Keratinocyte (primary cell): ENCODE results near the gene HSBP1L1. TPM values are rescaled to one million over a fixed set of nuclear protein-coding genes. Genes with fewer than 3 reads are reported as not detected.
A peak's percentile ranks its signal among the peaks of the same experiment; 100 is the strongest.

Experiments used
- DNase-seq: peaks from one replicate; pipeline ENCODE4 v3.0.0-alpha.2; 2011; ENCODE audit warnings: low read depth, missing footprints, low spot score
- FAIRE-seq: peaks from 2 replicates; lab custom pipeline; 2011; peaks lifted over from hg19 to GRCh38; lab: Jason Lieb, UNC
- H2AFZ ChIP-seq: 2 replicates; pipeline ENCODE4 v1.6.0; 2012; ENCODE audit warnings: low read length, control low read depth, inconsistent platforms; ENCODE audit not compliant: control insufficient read depth
- H3K27ac ChIP-seq: 2 replicates; pipeline ENCODE4 v1.5.1; 2011; ENCODE audit warnings: low read length; ENCODE audit not compliant: control insufficient read depth, insufficient read depth
- H3K27me3 ChIP-seq: 3 replicates; pipeline ENCODE4 v1.6.0; 2011; ENCODE audit warnings: low read length; ENCODE audit not compliant: control insufficient read depth, insufficient read depth; ENCODE audit errors: extremely low read depth
- H3K36me3 ChIP-seq, 2 experiments: 2 replicates in 1 of 2; 3 replicates in 1 of 2; pipeline ENCODE4 v1.5.1; 2011; ENCODE audit warnings: low read length in 2 of 2, mild to moderate bottlenecking in 1 of 2; ENCODE audit not compliant: control insufficient read depth in 2 of 2, insufficient read depth in 2 of 2; ENCODE audit errors: extremely low read depth in 1 of 2
- H3K4me1 ChIP-seq: 3 replicates; pipeline ENCODE4 v1.5.1; 2011; ENCODE audit warnings: low read length; ENCODE audit not compliant: control insufficient read depth, insufficient read depth; ENCODE audit errors: extremely low read depth
- H3K4me2 ChIP-seq: 3 replicates; pipeline ENCODE4 v1.6.0; 2011; ENCODE audit warnings: low read depth, low read length; ENCODE audit not compliant: control insufficient read depth, insufficient read depth; ENCODE audit errors: extremely low read depth
- H3K4me3 ChIP-seq, 3 experiments: fragments of 200-600 bp in 1 of 3; sonication (generic) in 1 of 3; 2 replicates in 2 of 3; 3 replicates in 1 of 3; pipeline ENCODE4 v1.5.1; 2011 to 2016; ENCODE audit warnings: low read length in 3 of 3, mild to moderate bottlenecking in 3 of 3, control low read depth in 2 of 3, inconsistent platforms in 1 of 3, low read depth in 1 of 3, mixed read lengths in 1 of 3, mixed run types in 1 of 3, moderate library complexity in 1 of 3; ENCODE audit not compliant: control insufficient read depth in 2 of 3, insufficient read depth in 2 of 3; ENCODE audit errors: extremely low read depth in 1 of 3
- H3K79me2 ChIP-seq: 2 replicates; pipeline ENCODE4 v1.6.0; 2012; ENCODE audit warnings: low read length; ENCODE audit not compliant: control insufficient read depth, insufficient read depth
- H3K9ac ChIP-seq: 3 replicates; pipeline ENCODE4 v1.6.0; 2011; ENCODE audit warnings: low read length; ENCODE audit not compliant: control insufficient read depth, insufficient read depth; ENCODE audit errors: extremely low read depth
- H3K9me1 ChIP-seq: 3 replicates; pipeline ENCODE4 v1.6.0; 2011; ENCODE audit warnings: low read length; ENCODE audit not compliant: control insufficient read depth, insufficient read depth; ENCODE audit errors: extremely low read depth
- H3K9me3 ChIP-seq: 2 replicates; pipeline ENCODE4 v1.5.1; 2012; ENCODE audit warnings: low read depth, low read length; ENCODE audit not compliant: control insufficient read depth
- H4K20me1 ChIP-seq: 3 replicates; pipeline ENCODE4 v1.6.0; 2011; ENCODE audit warnings: low read length; ENCODE audit not compliant: control insufficient read depth, insufficient read depth; ENCODE audit errors: extremely low read depth
- CTCF ChIP-seq, 3 experiments: IDR thresholded peaks in 1 of 3; conservative IDR thresholded peaks in 1 of 3; optimal IDR thresholded peaks in 1 of 3; 2 replicates in 2 of 3; 3 replicates in 1 of 3; pipeline versions ENCODE3 to v1.5.1; 2011; ENCODE audit warnings: low read length in 3 of 3, mild to moderate bottlenecking in 3 of 3, moderate library complexity in 2 of 3, control low read depth in 1 of 3, inconsistent platforms in 1 of 3; ENCODE audit not compliant: insufficient read depth in 2 of 3; ENCODE audit errors: extremely low read depth in 1 of 3
- EZH2 ChIP-seq: IDR thresholded peaks from one replicate; pipeline ENCODE4 v1.6.1; 2012; ENCODE audit warnings: inconsistent platforms, mild to moderate bottlenecking, low read length, moderate library complexity
- dilution Hi-C: fragments of 300-500 bp; cut with MboI; formaldehyde crosslinking; loops from one replicate; pipeline ENCODE4 v1.7.0; 2020; ENCODE audit warnings: low sequenced_read_pairs; ENCODE audit not compliant: extremely low pct_ligation_motif_present
- polyA plus RNA-seq, 5 experiments: library from polyadenylated mRNA; depleted of rRNA in 3 of 5; stranded (reverse) in 3 of 5; stranded (forward) in 1 of 5; unstranded in 1 of 5; fragments of >200 nt; gene quantifications; 1 replicate in 1 of 5; 2 replicates in 3 of 5; 3 replicates in 1 of 5; pipeline versions ENCODE4 v1.2.1 to v1.2.3, GENCODE V29; 2011 to 2012; ENCODE audit warnings: missing spikeins in 2 of 5, low read depth in 1 of 5, low replicate concordance in 1 of 5

The HSBP1L1 gene
- polyA plus RNA-seq, 1 donor (not counting 4 experiments of a cell fraction or from before 2014, with no cell fraction given), result 49.6 TPM

DNA sequence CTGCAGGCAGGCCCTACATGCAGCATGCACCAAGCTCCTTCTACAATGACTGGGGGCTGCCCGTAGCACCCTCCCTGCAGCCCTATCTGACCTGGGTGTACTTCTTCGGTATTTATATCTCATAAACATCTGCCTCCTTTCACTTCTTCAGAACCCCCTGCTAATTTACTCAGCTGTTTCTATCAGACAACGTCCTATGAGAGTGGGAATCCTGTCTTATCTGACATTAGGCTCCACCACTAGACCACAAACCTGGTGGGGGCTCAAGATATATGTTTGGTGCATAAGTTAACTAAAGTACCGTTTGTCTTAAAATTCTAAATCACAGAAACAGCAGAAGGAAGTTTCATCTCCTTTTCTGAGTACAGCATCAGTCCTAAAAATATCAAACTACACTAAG, 10.6 kb downstream of the HSBP1L1 start:
- Histone ChIP-seq H4K20me1 (peaks cover 27% of the 10 kb centered on the region), H3K9me3 (no peaks in the 10 kb centered on the region), H3K36me3 (peaks cover 21 to 37% of the 10 kb centered on the region in 2 experiments), H3K27ac (no peak overlapping the region), H3K4me3 (no peak overlapping the region), H3K79me2 (peaks cover 84% of the 10 kb centered on the region), H3K4me1 (peaks cover 12% of the 10 kb centered on the region), H2AFZ (no peak overlapping the region), H3K9ac (no peak overlapping the region), H3K27me3 (no peaks in the 10 kb centered on the region), H3K9me1 (peaks cover 7% of the 10 kb centered on the region), H3K4me2 (no peak overlapping the region)
- DNase-seq (no peak), FAIRE-seq (no peak)
- TF ChIP-seq CTCF (optimal IDR thresholded peaks at IDR 0.05 in 1 of 3, IDR thresholded peaks at IDR 0.05 in 1 of 3, conservative IDR thresholded peaks at IDR 0.05 in 1 of 3; ENCODE audit: extremely low read depth in 1 of 3, insufficient read depth in 2 of 3, low read length in 3 of 3), result no peak
- no peak for TF ChIP-seq EZH2
- dilution Hi-C loops, result no loop called here

DNA sequence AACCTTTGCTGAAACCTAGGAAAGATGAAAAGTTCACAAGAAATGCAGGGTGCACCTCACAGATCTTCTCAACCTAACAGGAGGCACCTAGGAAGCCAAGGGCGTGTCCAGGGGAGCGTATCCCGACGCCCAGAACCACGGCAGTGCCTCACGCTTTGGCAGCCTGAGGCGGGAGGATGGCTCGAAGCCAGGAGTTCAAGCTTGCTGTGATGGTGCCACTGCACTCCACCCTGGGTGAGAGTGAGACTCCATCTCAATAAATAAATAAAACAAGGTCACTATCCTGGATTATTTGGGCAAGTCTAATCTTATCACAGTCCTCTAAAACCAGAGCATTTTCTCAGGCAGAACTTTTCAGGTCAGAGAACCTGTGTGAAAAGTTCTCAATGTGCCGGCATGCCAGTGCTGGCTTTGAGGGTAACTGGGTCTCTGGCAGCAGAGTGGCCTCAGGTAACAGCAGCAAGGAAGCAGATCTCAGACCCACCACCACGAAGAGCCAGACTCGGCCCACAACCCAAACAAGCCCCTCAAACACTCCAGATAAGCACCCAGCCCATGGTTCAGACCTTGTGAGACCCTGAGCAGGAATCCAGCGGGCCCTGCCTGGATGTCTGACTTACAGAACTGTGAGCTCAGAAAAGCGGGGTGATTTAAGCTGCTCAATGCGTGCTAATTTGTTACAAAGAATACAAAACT, 11.7 kb downstream of the HSBP1L1 start:
- peaks cover 28% of the 10 kb centered on the region for H4K20me1 ChIP-seq
- peaks cover 19 to 29% of the 10 kb centered on the region in 2 experiments for H3K36me3 ChIP-seq
- no peaks in the 10 kb centered on the region for H3K27me3 ChIP-seq
- H3K79me2 ChIP-seq, result peaks cover 91% of the 10 kb centered on the region
- TF ChIP-seq EZH2, result no peak
- TF ChIP-seq CTCF (optimal IDR thresholded peaks at IDR 0.05 in 1 of 3, IDR thresholded peaks at IDR 0.05 in 1 of 3, conservative IDR thresholded peaks at IDR 0.05 in 1 of 3; ENCODE audit: extremely low read depth in 1 of 3, insufficient read depth in 2 of 3, low read length in 3 of 3), result no peak
- H3K9ac ChIP-seq, result peak overlapping the region; percentile 13
- DNase-seq, result no peak
- dilution Hi-C loops, result no loop called here
- H3K4me2 ChIP-seq, result peak overlapping the region; percentile 25
- H3K27ac ChIP-seq, result peak overlapping the region; percentile 34
- peaks cover 7% of the 10 kb centered on the region for H3K9me1 ChIP-seq
- no peak overlapping the region for H3K4me3 ChIP-seq
- FAIRE-seq, result peak; percentile 78
- H3K4me1 ChIP-seq, result peaks cover 11% of the 10 kb centered on the region
- H2AFZ ChIP-seq, result no peak overlapping the region
- no peaks in the 10 kb centered on the region for H3K9me3 ChIP-seq
